T47D (cell line): ENCODE data around the gene DLL1.
A peak's percentile ranks its signal among the peaks of the same experiment; 100 is the strongest.

Source experiments
- DNase-seq, 2 experiments: peaks; one replicate each; pipeline versions ENCODE4 v3.0.0 to v3.0.0-alpha.2; 2011 to 2012; ENCODE audit warnings: low read depth in 1 of 2, low spot score in 1 of 2
- JUND ChIP-seq: IDR thresholded peaks from 2 replicates; pipeline ENCODE4 v1.6.1; 2012; ENCODE audit warnings: low read depth
- in situ Hi-C: cut with HindIII; loops from 2 replicates; pipeline ENCODE4 v1.10.0; 2016; ENCODE audit warnings: low sequenced_read_pairs, low pct_unique_long_range_greater_than_20kb

The DLL1 gene

GRCh38 chr6:170277893-170278742 lies 12.8 kb downstream of the DLL1 start:
- in situ Hi-C loops, result no loop called here
- no peak for TF ChIP-seq JUND
- no peak for DNase-seq

- in situ Hi-C loops, result no loop called here
- TF ChIP-seq JUND, result no peak
- DNase-seq, result no peak
Measured at GRCh38 chr6:170276369-170277057, 14.4 kb downstream of the DLL1 start.

DNA sequence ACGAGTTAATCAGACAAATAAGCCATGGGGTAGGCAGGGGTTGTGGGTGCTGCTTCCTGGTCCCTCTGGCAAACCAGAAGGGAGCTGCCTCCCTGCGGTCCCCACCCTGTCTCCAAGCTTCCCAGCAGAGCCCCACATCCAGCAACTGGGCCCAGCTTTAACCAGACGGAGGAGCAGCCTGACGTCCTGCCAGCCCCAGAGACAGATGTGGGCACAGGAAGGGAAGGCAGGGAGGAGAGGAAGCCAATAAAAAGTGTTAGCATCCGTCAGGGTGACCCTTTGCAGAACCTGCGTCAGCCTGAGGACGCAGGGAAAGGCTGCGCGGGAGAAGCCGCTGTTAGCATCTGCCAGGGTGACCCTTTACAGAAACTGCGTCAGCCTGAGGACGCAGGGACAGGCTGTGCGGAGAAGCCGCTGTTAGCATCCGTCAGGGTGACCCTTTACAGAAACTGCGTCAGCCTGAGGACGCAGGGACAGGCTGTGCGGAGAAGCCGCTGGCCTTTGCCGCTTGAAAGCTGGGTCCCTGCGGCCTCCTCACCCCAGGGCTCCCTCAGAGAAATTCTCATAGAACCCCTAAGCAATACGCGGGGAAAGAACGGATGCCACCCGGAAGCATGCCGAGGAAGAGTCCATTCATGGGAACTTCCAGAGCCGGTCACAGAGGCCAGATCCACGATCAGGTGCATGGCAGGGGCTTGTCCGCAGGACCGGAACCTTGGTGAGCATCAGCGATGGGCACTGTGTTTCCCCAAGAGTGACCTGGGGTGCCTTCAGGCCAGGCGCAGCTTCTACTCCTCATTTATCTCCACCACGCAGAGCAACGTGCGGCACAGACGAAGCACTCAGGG lies 15.9 kb downstream of the DLL1 start:
- DNase-seq, result no peak
- TF ChIP-seq JUND, result no peak
- in situ Hi-C loops, result no loop called here

- no peak for DNase-seq
- in situ Hi-C loops, result no loop called here
- TF ChIP-seq JUND, result no peak
Measured at GRCh38 chr6:170273681-170274080, 17.2 kb downstream of the DLL1 start.

DNA sequence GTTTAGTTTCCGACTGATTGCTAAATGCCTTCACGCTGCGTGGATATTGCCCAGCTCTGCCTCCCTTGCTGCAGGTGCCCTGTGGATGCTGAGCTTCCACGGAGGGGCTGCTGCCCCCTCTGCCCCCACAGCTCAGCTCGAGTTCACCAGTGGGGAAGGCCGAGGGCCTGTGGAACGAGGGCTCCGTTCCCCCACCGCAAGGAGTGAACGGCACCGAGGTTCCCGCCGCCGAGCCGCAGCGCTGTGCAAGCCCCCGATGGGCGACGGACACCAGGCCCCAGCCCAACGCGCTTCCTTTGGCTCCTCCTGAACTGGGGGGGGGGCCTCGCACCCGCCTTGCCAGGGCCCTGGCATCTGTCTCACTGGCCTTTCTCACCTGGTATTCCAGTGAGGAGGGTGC lies 17.7 kb downstream of the DLL1 start:
- TF ChIP-seq JUND, result no peak
- DNase-seq, result no peak
- in situ Hi-C loops, result no loop called here

GRCh38 chr6:170272341-170273065 lies 18.4 kb downstream of the DLL1 start:
- in situ Hi-C loops, result no loop called here
- DNase-seq, result no peak
- no peak for TF ChIP-seq JUND

GRCh38 chr6:170271771-170272314 lies 19.0 kb downstream of the DLL1 start:
- no peak for DNase-seq
- TF ChIP-seq JUND, result no peak
- in situ Hi-C loops, result no loop called here

DNA sequence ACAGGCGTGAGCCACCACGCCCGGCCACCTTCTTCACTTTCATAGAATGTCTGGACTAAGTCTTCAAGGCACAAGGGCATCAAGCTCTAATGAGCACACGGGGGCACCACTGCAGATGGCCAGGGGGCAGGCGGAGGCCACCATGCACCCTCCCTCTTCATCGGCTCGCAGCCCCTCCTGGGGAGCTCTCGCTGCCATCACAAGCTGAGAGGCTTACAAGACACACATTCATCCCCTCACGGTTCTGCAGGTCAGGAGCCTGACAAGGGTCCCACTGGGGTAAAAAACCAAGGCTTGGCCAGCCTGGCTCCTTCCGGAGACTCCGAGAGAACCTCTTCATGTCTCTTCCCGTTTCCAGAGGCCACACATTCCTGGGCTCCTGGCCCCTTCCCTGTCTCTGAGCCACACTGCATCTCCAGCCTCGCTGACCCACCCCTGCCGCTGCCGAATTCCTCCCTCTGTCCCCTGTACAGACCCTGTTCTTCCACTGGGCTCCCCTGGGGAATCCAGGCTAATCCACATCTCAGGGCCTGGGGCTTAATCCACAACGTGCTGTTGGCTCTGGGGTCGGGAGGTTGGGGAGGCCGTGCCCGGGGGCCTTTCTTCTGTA lies 19.8 kb downstream of the DLL1 start:
- in situ Hi-C loops, result no loop called here
- no peak for TF ChIP-seq JUND
- no peak for DNase-seq

DNA sequence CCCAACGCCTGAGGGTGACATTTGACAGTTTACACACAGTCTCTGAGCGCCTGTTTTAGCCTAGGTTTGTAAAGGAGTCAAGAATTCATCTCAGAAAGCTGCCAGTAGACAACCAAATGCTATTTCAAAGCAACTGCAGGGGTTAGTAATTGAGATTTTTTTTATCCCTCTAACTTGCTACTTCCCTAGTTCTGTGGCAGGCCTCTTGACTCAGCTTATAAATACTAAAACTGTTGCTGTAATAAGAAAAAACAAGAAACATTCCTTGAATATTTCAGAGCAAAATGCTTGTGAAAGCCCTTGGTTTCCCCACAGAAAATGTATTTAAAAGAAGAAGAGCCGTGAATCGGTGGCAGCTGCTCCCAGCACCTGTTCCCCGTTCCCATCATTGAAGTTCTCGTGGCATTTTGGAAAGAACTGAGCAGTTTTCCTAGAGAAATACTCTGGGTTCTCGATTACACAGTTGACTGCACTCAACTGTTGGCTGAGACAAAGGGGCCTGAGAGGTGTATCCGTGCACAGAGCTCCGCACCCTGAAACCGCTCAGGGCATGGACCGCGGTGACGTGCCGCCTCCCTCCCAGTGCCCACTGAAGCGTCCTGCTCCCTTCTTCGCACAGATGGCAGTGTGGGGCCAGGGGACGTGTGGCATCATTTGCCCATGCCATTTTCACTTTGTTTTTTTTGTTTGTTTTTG lies 20.9 kb downstream of the DLL1 start:
- no peak for TF ChIP-seq JUND
- in situ Hi-C loops, result no loop called here
- DNase-seq, result no peak

- in situ Hi-C loops, result no loop called here
- DNase-seq, result peak in 1 of 2 experiments; percentile 38
- TF ChIP-seq JUND, result no peak
Measured at GRCh38 chr6:170269151-170269845, 21.6 kb downstream of the DLL1 start.
